Esophagus muscularis mucosa (tissue), 3 donors: ENCODE measurements around the gene CYTH3.

Source experiments
- CTCF ChIP-seq, 3 experiments: fragments of 200-600 bp in 2 of 3; fragments of 450-650 bp in 1 of 3; sonication (generic) in 2 of 3; IDR thresholded peaks; one replicate each; pipeline ENCODE4 v1.5.1; 2017 to 2019; ENCODE audit warnings: antibody characterized with exemption in 3 of 3, mild to moderate bottlenecking in 2 of 3, moderate library complexity in 1 of 3
- POLR2A ChIP-seq: fragments of 450-650 bp; IDR thresholded peaks from one replicate; pipeline ENCODE4 v1.6.1; 2017; ENCODE audit warnings: antibody characterized with exemption, moderate library complexity, mild to moderate bottlenecking, low read depth

GRCh38 chr7:6170571-6171531 is 101.6 kb downstream of the CYTH3 start:
- TF ChIP-seq POLR2A (no peak), CTCF (IDR thresholded peaks at IDR 0.05) (no peak)
